Fibroblast of villous mesenchyme (primary cell): ENCODE data around the gene RIIAD1. TPM values are rescaled to one million over a fixed set of nuclear protein-coding genes. Genes with fewer than 3 reads are reported as not detected.

Experiments used
- DNase-seq: peaks from one replicate; pipeline ENCODE4 v3.0.0-alpha.2; 2010; ENCODE audit warnings: low read depth
- H3K4me3 ChIP-seq: 2 replicates; pipeline ENCODE4 v1.5.1; 2011; ENCODE audit warnings: low read depth, mild to moderate bottlenecking, low read length
- total RNA-seq: library from RNA; depleted of rRNA; stranded (reverse); fragments of >200 nt; gene quantifications from 2 replicates; pipeline ENCODE4 v1.2.3, GENCODE V29; 2012
- TF ChIP-seq, protein P1 (sequence below): IDR thresholded peaks from 2 replicates; pipeline ENCODE4 v1.5.1; 2012; ENCODE audit warnings: low read depth, mild to moderate bottlenecking, low read length; ENCODE audit not compliant: insufficient read depth

The RIIAD1 gene
- total RNA-seq, 1 donor, result not detected

DNA sequence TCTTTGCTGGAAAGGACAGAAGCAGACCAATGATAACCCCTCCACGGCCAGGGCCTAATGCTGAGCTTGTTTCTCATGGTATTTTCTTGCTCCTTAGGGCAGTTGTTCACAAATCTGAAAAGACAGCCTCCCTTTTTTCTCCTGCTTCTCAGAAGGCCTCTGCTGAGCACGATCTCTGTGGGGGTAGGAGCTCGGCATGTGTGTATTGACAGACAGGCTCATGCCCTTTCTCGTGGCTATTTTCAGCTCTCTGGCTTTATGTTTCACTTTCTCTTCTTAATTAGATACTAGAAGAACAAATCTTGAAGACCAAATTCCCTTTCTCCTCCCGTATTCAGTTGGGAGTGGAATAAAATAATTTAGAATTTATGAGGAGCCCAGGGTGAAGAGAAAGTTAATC lies 768 bp upstream of the RIIAD1 start:
- H3K4me3 ChIP-seq, result peak overlapping the region; percentile 39
- TF ChIP-seq, protein P1, sequence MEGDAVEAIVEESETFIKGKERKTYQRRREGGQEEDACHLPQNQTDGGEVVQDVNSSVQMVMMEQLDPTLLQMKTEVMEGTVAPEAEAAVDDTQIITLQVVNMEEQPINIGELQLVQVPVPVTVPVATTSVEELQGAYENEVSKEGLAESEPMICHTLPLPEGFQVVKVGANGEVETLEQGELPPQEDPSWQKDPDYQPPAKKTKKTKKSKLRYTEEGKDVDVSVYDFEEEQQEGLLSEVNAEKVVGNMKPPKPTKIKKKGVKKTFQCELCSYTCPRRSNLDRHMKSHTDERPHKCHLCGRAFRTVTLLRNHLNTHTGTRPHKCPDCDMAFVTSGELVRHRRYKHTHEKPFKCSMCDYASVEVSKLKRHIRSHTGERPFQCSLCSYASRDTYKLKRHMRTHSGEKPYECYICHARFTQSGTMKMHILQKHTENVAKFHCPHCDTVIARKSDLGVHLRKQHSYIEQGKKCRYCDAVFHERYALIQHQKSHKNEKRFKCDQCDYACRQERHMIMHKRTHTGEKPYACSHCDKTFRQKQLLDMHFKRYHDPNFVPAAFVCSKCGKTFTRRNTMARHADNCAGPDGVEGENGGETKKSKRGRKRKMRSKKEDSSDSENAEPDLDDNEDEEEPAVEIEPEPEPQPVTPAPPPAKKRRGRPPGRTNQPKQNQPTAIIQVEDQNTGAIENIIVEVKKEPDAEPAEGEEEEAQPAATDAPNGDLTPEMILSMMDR, result no peak
- peak; percentile 34 for DNase-seq

DNA sequence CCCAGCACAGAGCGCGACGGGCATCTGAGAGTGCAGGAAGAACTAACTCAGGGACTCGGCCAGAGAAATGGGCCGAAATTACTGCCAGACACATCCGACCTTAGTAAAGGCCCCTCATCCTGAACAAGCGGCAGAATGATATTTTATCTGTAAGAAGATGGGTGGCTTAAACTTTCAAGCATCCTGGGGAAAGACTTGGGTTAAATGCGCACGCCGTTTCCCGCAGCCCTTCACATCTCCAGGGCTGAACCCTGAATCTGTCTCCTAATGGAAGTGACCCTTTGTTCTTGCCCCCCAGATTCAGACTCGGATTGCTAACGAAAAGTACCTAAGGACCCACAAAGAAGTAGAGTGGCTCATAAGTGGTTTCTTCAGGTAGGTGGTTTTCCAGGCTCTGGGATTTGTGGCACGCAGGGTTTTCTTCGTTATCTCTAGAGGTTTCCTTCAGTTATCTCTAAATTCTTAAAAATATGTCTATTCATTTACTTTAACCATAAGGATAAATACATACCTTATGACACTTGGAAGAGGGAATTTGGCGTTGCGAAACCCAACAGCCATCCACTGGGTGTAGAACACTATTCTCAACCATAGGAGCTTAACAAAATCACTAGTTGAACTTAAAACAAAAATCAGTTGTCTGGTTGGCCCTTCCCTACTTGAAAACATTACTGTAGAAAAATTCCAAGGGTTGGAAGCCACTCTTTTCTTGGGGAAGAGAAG lies 627 bp downstream of the RIIAD1 start:
- TF ChIP-seq, protein P1, result no peak
- H3K4me3 ChIP-seq, result peak overlapping the region; percentile 39
- peak; percentile 44 for DNase-seq

DNA sequence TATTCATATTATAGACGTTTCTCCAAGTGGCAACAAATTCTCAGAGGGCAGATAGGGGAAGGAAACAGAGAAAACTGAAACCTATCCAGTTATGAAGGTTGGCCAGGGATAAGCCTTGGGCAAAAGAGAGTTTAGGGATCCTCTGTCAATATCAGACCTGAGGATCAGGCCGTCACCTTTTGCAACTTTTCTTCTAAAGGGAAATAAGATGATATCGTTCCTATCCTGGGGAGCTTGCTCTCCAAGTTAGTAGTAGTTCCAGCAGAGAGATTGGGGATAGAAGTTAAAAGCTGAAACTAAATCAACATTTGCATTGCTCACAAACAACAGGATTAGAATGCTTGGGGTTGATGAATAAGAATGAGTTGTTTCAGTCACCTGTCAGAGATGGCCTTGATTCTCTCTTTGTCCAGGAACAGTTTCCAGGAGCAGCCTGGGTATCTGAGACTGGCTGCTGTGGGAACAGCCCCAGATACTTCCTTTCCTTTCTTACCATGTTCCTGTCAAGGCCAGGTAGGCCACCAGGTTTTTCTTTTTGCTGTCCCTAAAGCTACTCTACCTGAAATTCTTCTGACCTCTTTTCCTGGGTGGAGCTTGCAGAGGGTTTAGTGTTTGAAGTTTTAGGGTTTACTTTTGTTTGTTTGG lies 2.5 kb downstream of the RIIAD1 start:
- no peak overlapping the region for H3K4me3 ChIP-seq
- TF ChIP-seq, protein P1, result no peak
- no peak for DNase-seq

DNA sequence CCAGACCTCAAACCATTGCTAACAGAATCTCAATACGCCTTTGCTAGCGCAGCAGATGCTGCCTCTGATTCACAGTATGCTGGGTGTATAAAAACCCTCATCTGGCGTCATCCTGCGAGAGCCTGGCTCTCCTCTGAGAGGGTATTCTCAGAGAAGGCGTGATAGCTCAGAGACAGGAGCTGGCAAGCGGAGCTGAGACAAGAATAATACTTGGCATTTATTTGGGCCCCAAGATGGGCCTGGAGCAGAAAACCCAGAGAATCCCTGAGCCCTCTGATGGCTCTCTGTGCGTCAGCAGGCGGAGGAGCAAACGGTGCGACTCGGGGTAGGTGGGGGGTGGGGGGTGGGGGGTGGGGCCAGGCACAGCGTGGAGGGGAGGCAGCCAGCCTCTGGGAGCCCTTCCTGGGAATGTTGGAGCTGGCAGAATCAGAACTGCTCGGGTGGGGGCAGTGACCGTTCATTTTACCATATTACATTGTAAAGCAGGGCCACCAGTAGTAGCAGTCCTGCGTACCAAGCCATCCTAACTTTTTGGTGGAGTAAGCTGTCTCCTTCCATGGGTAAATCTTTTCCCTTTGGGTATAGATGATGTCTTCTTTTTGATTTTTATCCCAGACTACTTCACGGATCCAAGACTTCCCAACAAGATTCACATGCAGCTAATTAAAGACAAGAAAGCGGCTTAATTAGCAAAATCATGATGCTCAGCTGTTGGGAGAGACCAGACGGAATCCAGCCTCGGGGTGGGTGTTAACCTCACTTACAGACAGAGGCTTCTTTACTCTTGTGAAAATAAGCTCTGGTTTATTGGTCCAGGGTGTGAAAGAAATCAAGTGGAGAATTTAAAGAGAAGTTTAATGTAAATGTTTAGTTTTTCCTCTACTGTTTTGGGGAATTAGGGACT lies 7.1 kb downstream of the RIIAD1 start:
- no peak overlapping the region for H3K4me3 ChIP-seq
- TF ChIP-seq, protein P1, result no peak
- no peak for DNase-seq

DNA sequence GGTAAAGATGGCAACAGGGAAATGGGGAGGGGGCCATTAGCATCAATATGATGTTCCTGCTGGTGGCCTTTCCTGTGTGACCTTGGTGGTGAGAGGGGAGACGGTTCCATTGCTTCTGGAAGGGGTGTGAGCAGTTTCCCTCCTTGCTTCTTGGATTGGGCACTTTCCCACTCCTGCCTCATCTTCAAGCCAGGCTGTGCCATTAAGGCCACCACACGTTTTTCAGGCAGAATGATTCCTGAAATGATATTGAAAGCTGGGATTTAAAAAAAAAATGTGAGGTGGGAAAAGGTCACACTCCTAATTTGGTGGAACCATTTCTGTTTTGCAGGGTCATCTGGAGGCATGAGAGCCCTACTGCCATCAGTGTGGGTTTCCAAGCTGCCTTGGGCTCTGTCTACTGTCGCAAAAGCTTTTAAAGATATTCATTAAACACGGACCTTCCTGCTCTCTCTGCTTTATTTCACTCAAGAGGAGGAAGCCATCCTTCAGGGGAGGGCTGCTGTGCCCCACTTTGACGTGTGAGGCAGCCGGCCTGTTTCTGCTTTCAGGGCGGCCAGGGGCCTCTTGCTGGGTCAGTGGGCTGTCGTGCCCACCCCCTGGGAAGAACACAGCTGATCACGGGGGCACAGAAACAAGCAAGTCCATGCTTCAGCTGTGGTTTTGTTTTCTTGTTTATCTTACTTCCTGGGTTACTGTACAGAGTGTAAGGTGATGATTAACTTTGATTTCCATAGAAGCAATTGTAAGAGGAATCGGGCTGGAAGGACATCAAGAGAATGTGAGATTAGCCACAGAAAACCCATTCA lies 8.0 kb downstream of the RIIAD1 start:
- H3K4me3 ChIP-seq, result no peak overlapping the region
- TF ChIP-seq, protein P1, result no peak
- no peak for DNase-seq

DNA sequence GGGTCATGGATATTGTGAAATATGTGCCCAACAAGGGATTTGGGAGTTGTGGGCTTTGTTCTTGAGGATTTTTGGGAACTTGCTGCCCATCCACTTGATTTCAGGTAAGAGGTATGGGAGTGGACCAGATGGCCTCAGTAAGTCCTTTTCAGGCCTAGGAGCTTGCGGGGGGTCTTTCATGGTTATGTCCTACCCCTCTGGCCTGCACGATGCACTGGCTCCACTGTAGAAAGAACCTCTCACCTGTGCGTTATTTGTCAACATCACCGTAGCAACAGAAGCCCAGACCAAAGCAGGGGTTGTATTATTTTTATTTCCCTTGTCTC lies 8.6 kb downstream of the RIIAD1 start:
- DNase-seq, result no peak
- TF ChIP-seq, protein P1, result no peak
- H3K4me3 ChIP-seq, result no peak overlapping the region
